Vagina (tissue), 2 donors: Measurements from ENCODE around the gene SCARB1. TPM values are rescaled to one million over a fixed set of nuclear protein-coding genes. Genes with fewer than 3 reads are reported as not detected.

Source experiments
- DNase-seq, 2 donors: peaks; one replicate each; pipeline ENCODE4 v3.0.0-alpha.2; 2017; ENCODE audit errors: extremely low spot score in 2 of 2
- H3K27ac ChIP-seq: fragments of 200-600 bp; sonication (generic); one replicate; pipeline ENCODE4 v1.5.1; 2019
- H3K27me3 ChIP-seq: fragments of 200-600 bp; sonication (generic); one replicate; pipeline ENCODE4 v1.5.1; 2019
- H3K36me3 ChIP-seq, 2 donors: fragments of 200-600 bp; sonication (generic); one replicate each; pipeline ENCODE4 v1.5.1; 2017 to 2019
- H3K4me1 ChIP-seq: fragments of 200-600 bp; sonication (generic); one replicate; pipeline ENCODE4 v1.5.1; 2019
- H3K4me3 ChIP-seq, 2 donors: fragments of 200-600 bp; sonication (generic); 1 replicate in 1 of 2; 2 replicates in 1 of 2; pipeline ENCODE4 v1.5.1; 2016 to 2019
- H3K9me3 ChIP-seq: fragments of 200-600 bp; sonication (generic); one replicate; pipeline ENCODE4 v1.5.1; 2019
- POLR2A ChIP-seq, 2 donors: fragments of 450-650 bp; IDR thresholded peaks; one replicate each; pipeline ENCODE4 v1.6.1; 2017; ENCODE audit warnings: antibody characterized with exemption in 2 of 2, mild to moderate bottlenecking in 2 of 2, moderate library complexity in 2 of 2
- POLR2AphosphoS5 ChIP-seq, 2 donors: sonication (generic); formaldehyde crosslinking; IDR thresholded peaks; one replicate each; pipeline ENCODE4 v1.9.0; 2017; ENCODE audit warnings: antibody characterized with exemption in 2 of 2, mild to moderate bottlenecking in 2 of 2, low read depth in 1 of 2; ENCODE audit not compliant: insufficient read depth in 1 of 2
- intact Hi-C: fragments of 100-400 bp; cut with DNase I; formaldehyde crosslinking; loops from one replicate; pipeline ENCODE4 v1.15.1; 2023
- total RNA-seq: library from RNA; depleted of rRNA; stranded (reverse); fragments of >200 nt; gene quantifications from one replicate; pipeline ENCODE4 v1.2.3, GENCODE V29; 2016
- TF ChIP-seq, protein P1 (sequence below), 3 experiments: fragments of 450-650 bp in 2 of 3; fragments of 200-600 bp in 1 of 3; sonication (generic) in 1 of 3; IDR thresholded peaks; one replicate each; pipeline ENCODE4 v1.5.1; 2017 to 2019; ENCODE audit warnings: antibody characterized with exemption in 3 of 3, mild to moderate bottlenecking in 2 of 3, moderate library complexity in 2 of 3

The SCARB1 gene
- total RNA-seq, 1 donor from 2014 or later: 20.6 TPM

DNA sequence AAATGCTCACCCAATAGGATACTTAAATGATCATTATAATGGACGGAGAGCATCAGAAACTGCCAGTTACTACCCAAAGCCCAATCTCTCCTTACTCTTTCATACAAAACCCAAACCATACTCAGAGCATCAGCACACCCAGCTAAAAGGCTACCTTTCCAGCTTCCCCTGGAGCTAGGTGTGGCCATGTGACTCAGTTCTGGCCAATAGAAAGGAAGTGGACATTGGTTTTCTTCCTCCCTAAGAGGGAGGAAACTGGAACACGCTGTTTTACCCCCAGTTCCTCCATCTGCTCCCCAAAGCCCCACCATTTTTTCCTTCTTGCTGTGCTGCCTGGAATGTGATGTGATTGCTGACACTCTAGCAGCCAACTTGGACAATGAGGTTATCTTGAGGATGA is 50.7 kb downstream of the SCARB1 start:
- no peaks in the 10 kb centered on the region for H3K9me3 ChIP-seq
- no peaks in the 10 kb centered on the region for H3K4me1 ChIP-seq
- H3K4me3 ChIP-seq: no peak overlapping the region
- H3K36me3 ChIP-seq: peaks cover 0 to 9% of the 10 kb centered on the region in 2 donors
- TF ChIP-seq POLR2A (IDR thresholded peaks at IDR 0.05) (no peak), POLR2AphosphoS5 (IDR thresholded peaks at IDR 0.05; ENCODE audit: insufficient read depth in 1 of 2, low read depth in 1 of 2) (no peak)
- TF ChIP-seq, protein P1, sequence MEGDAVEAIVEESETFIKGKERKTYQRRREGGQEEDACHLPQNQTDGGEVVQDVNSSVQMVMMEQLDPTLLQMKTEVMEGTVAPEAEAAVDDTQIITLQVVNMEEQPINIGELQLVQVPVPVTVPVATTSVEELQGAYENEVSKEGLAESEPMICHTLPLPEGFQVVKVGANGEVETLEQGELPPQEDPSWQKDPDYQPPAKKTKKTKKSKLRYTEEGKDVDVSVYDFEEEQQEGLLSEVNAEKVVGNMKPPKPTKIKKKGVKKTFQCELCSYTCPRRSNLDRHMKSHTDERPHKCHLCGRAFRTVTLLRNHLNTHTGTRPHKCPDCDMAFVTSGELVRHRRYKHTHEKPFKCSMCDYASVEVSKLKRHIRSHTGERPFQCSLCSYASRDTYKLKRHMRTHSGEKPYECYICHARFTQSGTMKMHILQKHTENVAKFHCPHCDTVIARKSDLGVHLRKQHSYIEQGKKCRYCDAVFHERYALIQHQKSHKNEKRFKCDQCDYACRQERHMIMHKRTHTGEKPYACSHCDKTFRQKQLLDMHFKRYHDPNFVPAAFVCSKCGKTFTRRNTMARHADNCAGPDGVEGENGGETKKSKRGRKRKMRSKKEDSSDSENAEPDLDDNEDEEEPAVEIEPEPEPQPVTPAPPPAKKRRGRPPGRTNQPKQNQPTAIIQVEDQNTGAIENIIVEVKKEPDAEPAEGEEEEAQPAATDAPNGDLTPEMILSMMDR (IDR thresholded peaks at IDR 0.05): no peak
- intact Hi-C loops: no loop called here
- no peak for DNase-seq
- H3K27ac ChIP-seq: no peak overlapping the region
- H3K27me3 ChIP-seq: no peaks in the 10 kb centered on the region

DNA sequence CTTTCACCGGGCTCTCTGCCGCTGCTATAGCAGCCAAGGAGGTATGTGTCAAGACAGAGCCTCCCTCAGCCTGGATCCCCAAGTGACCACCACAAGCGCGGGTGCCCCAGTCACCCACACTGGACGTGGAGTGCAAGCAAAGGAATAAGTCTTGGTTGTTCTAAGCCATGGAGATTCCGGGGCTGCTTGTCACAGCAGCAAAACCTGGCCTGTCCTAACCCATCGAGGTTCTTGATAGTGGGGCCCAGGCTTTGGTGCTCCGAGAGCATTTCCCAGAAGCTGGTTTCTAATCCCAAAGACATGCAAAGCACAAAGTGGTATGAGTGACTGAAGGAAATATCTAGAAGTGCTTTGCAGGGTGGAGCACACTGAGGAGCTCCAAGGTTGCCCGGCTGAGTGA is 51.3 kb downstream of the SCARB1 start:
- H3K4me1 ChIP-seq: no peaks in the 10 kb centered on the region
- H3K27ac ChIP-seq: no peak overlapping the region
- TF ChIP-seq POLR2AphosphoS5 (IDR thresholded peaks at IDR 0.05; ENCODE audit: insufficient read depth in 1 of 2, low read depth in 1 of 2): no peak
- TF ChIP-seq, protein P1 (IDR thresholded peaks at IDR 0.05): no peak
- no peak for TF ChIP-seq POLR2A (IDR thresholded peaks at IDR 0.05)
- no peak for DNase-seq
- H3K4me3 ChIP-seq: no peak overlapping the region
- H3K36me3 ChIP-seq: peaks cover 0 to 9% of the 10 kb centered on the region in 2 donors
- no peaks in the 10 kb centered on the region for H3K27me3 ChIP-seq
- intact Hi-C loops: no loop called here
- H3K9me3 ChIP-seq: no peaks in the 10 kb centered on the region

DNA sequence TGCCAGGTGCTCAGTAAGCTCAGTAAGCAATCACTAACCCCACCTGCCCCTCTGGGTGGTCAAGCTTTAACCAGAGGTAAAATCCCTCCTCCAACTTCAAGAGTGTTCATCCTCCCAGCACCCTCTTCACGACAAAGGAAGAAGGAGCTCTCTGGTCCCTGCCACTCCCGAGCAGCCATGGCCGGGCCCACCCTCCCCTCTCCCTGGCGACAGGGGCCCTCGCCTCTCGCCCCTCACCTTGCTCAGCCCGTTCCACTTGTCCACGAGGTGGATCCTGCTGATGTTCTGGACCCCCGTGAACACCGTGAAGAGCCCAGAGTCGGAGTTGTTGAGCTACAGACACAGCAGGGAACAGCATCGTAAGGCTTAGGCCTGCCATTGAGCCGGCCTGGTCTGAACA is 52.0 kb downstream of the SCARB1 start:
- H3K4me3 ChIP-seq: no peak overlapping the region
- TF ChIP-seq, protein P1 (IDR thresholded peaks at IDR 0.05): no peak
- TF ChIP-seq POLR2AphosphoS5 (IDR thresholded peaks at IDR 0.05; ENCODE audit: insufficient read depth in 1 of 2, low read depth in 1 of 2) (no peak), POLR2A (IDR thresholded peaks at IDR 0.05) (no peak)
- no peak for DNase-seq
- no peaks in the 10 kb centered on the region for H3K4me1 ChIP-seq
- intact Hi-C loops: no loop called here
- H3K27me3 ChIP-seq: no peaks in the 10 kb centered on the region
- no peaks in the 10 kb centered on the region for H3K9me3 ChIP-seq
- H3K36me3 ChIP-seq: peaks cover 0 to 9% of the 10 kb centered on the region in 2 donors
- no peak overlapping the region for H3K27ac ChIP-seq

DNA sequence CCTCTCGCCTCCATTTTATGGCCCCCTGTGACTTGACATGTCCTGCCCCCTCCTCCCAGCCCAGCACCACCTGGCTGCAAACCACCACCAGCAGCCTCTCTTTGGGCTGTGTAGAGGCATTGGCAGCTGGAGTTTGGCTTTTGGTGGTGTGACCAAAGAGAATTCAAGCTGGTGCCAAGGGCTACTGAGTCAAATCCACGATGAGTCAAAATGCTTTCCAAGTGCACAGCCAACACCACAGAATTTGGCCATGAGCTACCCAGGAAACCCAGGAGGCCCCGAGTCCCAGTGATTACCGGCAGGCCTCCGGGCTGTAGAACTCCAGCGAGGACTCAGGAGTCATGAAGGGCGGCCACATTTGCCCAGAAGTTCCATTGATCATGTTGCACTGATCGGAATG is 53.8 kb downstream of the SCARB1 start:
- intact Hi-C loops: no loop called here
- no peak overlapping the region for H3K4me3 ChIP-seq
- TF ChIP-seq, protein P1 (IDR thresholded peaks at IDR 0.05): no peak
- TF ChIP-seq POLR2AphosphoS5 (IDR thresholded peaks at IDR 0.05; ENCODE audit: insufficient read depth in 1 of 2, low read depth in 1 of 2): no peak
- no peak for TF ChIP-seq POLR2A (IDR thresholded peaks at IDR 0.05)
- no peak overlapping the region for H3K27ac ChIP-seq
- H3K9me3 ChIP-seq: no peaks in the 10 kb centered on the region
- DNase-seq: no peak
- H3K4me1 ChIP-seq: peaks cover under 1% of the 10 kb centered on the region
- peaks cover 0 to 9% of the 10 kb centered on the region in 2 donors for H3K36me3 ChIP-seq
- no peaks in the 10 kb centered on the region for H3K27me3 ChIP-seq

DNA sequence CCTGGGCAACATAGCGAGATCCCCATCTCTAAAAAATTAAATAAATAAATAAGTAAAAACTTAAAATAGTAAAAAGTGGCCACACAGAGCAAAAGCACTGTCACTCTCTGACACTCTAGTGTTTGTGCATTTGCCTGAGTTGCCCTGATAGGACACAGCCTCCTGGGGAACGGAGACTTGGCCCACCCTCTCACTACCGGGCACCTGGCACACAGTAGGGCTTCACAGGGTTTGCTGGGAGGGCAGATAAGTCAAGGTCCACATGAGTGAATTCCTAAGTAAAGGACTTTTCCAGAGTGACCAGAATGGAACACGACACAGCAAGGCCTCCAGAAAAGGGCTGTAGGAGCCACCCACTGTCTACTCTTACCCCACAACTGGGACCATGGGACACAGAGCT is 54.3 kb downstream of the SCARB1 start:
- H3K4me1 ChIP-seq: peaks cover 6% of the 10 kb centered on the region
- no peaks in the 10 kb centered on the region for H3K27me3 ChIP-seq
- TF ChIP-seq POLR2A (IDR thresholded peaks at IDR 0.05) (no peak), POLR2AphosphoS5 (IDR thresholded peaks at IDR 0.05; ENCODE audit: insufficient read depth in 1 of 2, low read depth in 1 of 2) (no peak)
- TF ChIP-seq, protein P1 (IDR thresholded peaks at IDR 0.05): no peak
- H3K4me3 ChIP-seq: no peak overlapping the region
- intact Hi-C loops: no loop called here
- H3K9me3 ChIP-seq: no peaks in the 10 kb centered on the region
- no peak overlapping the region for H3K27ac ChIP-seq
- DNase-seq: no peak
- H3K36me3 ChIP-seq: peaks cover 0 to 9% of the 10 kb centered on the region in 2 donors
